IMR-90 (cell line): ENCODE data around the gene TRPM3. TPM values are rescaled to one million over a fixed set of nuclear protein-coding genes. Genes with fewer than 3 reads are reported as not detected.

ENCODE experiments used
- ATAC-seq: fragments of 200-7000 bp; cut with Tn5 transposase; 2 replicates; pipeline ENCODE4 v1.9.1; 2020; ENCODE audit warnings: low read depth, mild to moderate bottlenecking, moderate library complexity
- BruUV-seq: library from RNA; stranded (reverse); fragments of 400-500 nt; replicated peaks from 2 replicates; lab custom pipeline; 2021; lab: Mats Ljungman, UMichigan
- CTCF ChIA-PET: fragments of 300-600 bp; formaldehyde crosslinking; extraction: SDS; loops from one replicate; lab custom pipeline; 2021; ENCODE audit warnings: antibody characterized with exemption; lab: Yijun Ruan, JAX
- POLR2A ChIA-PET: fragments of 300-600 bp; sonication (Branson Sonifier 250); formaldehyde crosslinking; loops from one replicate; lab custom pipeline; 2022; ENCODE audit warnings: antibody characterized with exemption; ENCODE audit not compliant: unreplicated experiment; lab: Charles Lee
- DNase-seq: peaks from one replicate; pipeline ENCODE4 v3.0.0; 2013
- H2AFZ ChIP-seq: replicated peaks from 2 replicates; pipeline ENCODE3; 2013; ENCODE audit warnings: low read length, mild to moderate bottlenecking; ENCODE audit not compliant: poor library complexity
- H2AK5ac ChIP-seq: 2 replicates; pipeline ENCODE4 v1.6.1; 2013; ENCODE audit warnings: low read depth, low read length, inconsistent platforms
- H2AK9ac ChIP-seq: replicated peaks from 2 replicates; pipeline ENCODE3; 2013; ENCODE audit warnings: mild to moderate bottlenecking, low read depth, low read length, moderate library complexity; ENCODE audit not compliant: poor library complexity
- H2BK120ac ChIP-seq: 2 replicates; pipeline ENCODE4 v1.6.1; 2013; ENCODE audit warnings: low read depth, low read length, inconsistent platforms
- H2BK15ac ChIP-seq: 3 replicates; pipeline ENCODE4 v1.6.1; 2013; ENCODE audit warnings: low read depth, low read length, inconsistent platforms
- H2BK20ac ChIP-seq: 2 replicates; pipeline ENCODE4 v1.6.1; 2013; ENCODE audit warnings: low read depth, mild to moderate bottlenecking, inconsistent platforms, low read length, moderate library complexity
- H2BK5ac ChIP-seq: 2 replicates; pipeline ENCODE4 v1.6.1; 2013; ENCODE audit warnings: mild to moderate bottlenecking, low read depth, low read length, inconsistent platforms; ENCODE audit not compliant: poor library complexity, severe bottlenecking
- H3K14ac ChIP-seq: replicated peaks from 2 replicates; pipeline ENCODE4 v1.6.1; 2013; ENCODE audit warnings: low read depth, low read length, inconsistent platforms
- H3K18ac ChIP-seq: 2 replicates; pipeline ENCODE4 v1.6.1; 2013; ENCODE audit warnings: low read depth, low read length, control low read depth
- H3K23ac ChIP-seq: 2 replicates; pipeline ENCODE4 v1.6.1; 2013; ENCODE audit warnings: low read depth, low read length, inconsistent platforms
- H3K27ac ChIP-seq: 2 replicates; pipeline ENCODE4 v1.5.1; 2013; ENCODE audit warnings: mild to moderate bottlenecking, control low read depth, low read length; ENCODE audit not compliant: insufficient read depth
- H3K27me3 ChIP-seq: 2 replicates; pipeline ENCODE4 v1.6.1; 2013; ENCODE audit warnings: low read length; ENCODE audit not compliant: control insufficient read depth, insufficient read depth
- H3K36me3 ChIP-seq: 2 replicates; pipeline ENCODE4 v1.6.1; 2013; ENCODE audit warnings: low read length, mixed read lengths; ENCODE audit not compliant: control insufficient read depth, insufficient read depth
- H3K4ac ChIP-seq: 2 replicates; pipeline ENCODE4 v1.6.1; 2013; ENCODE audit warnings: low read depth, low read length, inconsistent platforms
- H3K4me1 ChIP-seq: 2 replicates; pipeline ENCODE4 v1.6.1; 2013; ENCODE audit warnings: low read length, mixed read lengths; ENCODE audit not compliant: control insufficient read depth, insufficient read depth
- H3K4me2 ChIP-seq: 2 replicates; pipeline ENCODE4 v1.6.1; 2013; ENCODE audit warnings: low read depth, mild to moderate bottlenecking, control low read depth, low read length, moderate library complexity
- H3K4me3 ChIP-seq: 2 replicates; pipeline ENCODE4 v1.5.1; 2013; ENCODE audit warnings: low read depth, mild to moderate bottlenecking, control low read depth, low read length, moderate library complexity; ENCODE audit not compliant: insufficient read depth
- H3K56ac ChIP-seq: 2 replicates; pipeline ENCODE4 v1.6.1; 2013; ENCODE audit warnings: low read length, inconsistent platforms; ENCODE audit not compliant: insufficient read depth; ENCODE audit errors: extremely low read depth
- H3K79me1 ChIP-seq, 2 experiments: 2 replicates each; pipeline ENCODE4 v1.6.1; 2013; ENCODE audit warnings: low read length in 2 of 2, inconsistent platforms in 1 of 2, low read depth in 1 of 2
- H3K9ac ChIP-seq: 2 replicates; pipeline ENCODE4 v1.6.1; 2013; ENCODE audit warnings: low read depth, low read length, control low read depth
- H3K9me1 ChIP-seq: 2 replicates; pipeline ENCODE4 v1.6.1; 2013; ENCODE audit warnings: low read length, inconsistent platforms; ENCODE audit not compliant: insufficient read depth
- H3K9me3 ChIP-seq: 2 replicates; pipeline ENCODE4 v1.6.1; 2013; ENCODE audit warnings: low read length; ENCODE audit not compliant: control insufficient read depth, insufficient read depth
- H4K20me1 ChIP-seq: 2 replicates; pipeline ENCODE4 v1.6.1; 2013; ENCODE audit warnings: low read length, inconsistent platforms; ENCODE audit not compliant: insufficient read depth
- H4K5ac ChIP-seq: 2 replicates; pipeline ENCODE4 v1.6.1; 2013; ENCODE audit warnings: mild to moderate bottlenecking, low read depth, low read length, control low read depth
- H4K8ac ChIP-seq, 2 experiments: 2 replicates each; pipeline ENCODE4 v1.6.1; 2013; ENCODE audit warnings: low read depth in 2 of 2, low read length in 2 of 2, control low read depth in 1 of 2, inconsistent platforms in 1 of 2
- H4K91ac ChIP-seq: 2 replicates; pipeline ENCODE4 v1.6.1; 2013; ENCODE audit warnings: low read depth, low read length, inconsistent platforms; ENCODE audit not compliant: insufficient read depth
- BHLHE40 ChIP-seq: fragments of 150-350 bp; IDR thresholded peaks from 2 replicates; pipeline ENCODE4 v1.6.1; 2016; ENCODE audit warnings: mild to moderate bottlenecking, low read depth, low read length
- CEBPB ChIP-seq: IDR thresholded peaks from 2 replicates; pipeline ENCODE4 v1.6.1; 2012; ENCODE audit warnings: low read depth, low read length, improper control_type of control experiment
- CHD1 ChIP-seq: IDR thresholded peaks from 2 replicates; pipeline ENCODE4 v1.6.1; 2012; ENCODE audit warnings: low read depth, low read length, improper control_type of control experiment
- CTCF ChIP-seq: conservative IDR thresholded peaks from 2 replicates; pipeline ENCODE4 v1.5.1; 2012; ENCODE audit warnings: mild to moderate bottlenecking, low read depth, low read length, improper control_type of control experiment
- FOS ChIP-seq: fragments of 150-350 bp; IDR thresholded peaks from 2 replicates; pipeline ENCODE4 v1.6.1; 2016; ENCODE audit warnings: low read depth, low read length
- MAFK ChIP-seq: IDR thresholded peaks from 2 replicates; pipeline ENCODE4 v1.6.1; 2012; ENCODE audit warnings: low read depth, low read length, improper control_type of control experiment
- MAZ ChIP-seq: IDR thresholded peaks from 2 replicates; pipeline ENCODE4 v1.6.1; 2012; ENCODE audit warnings: low read depth, mild to moderate bottlenecking, low read length, improper control_type of control experiment, moderate library complexity, borderline replicate concordance
- MXI1 ChIP-seq: IDR thresholded peaks from 2 replicates; pipeline ENCODE4 v1.6.1; 2012; ENCODE audit warnings: low read depth, mild to moderate bottlenecking, low read length, moderate library complexity, borderline replicate concordance
- RAD21 ChIP-seq: IDR thresholded peaks from 2 replicates; pipeline ENCODE4 v1.6.1; 2012; ENCODE audit warnings: low read length, improper control_type of control experiment
- RFX5 ChIP-seq: IDR thresholded peaks from 2 replicates; pipeline ENCODE4 v1.8.0; 2012; ENCODE audit warnings: low read depth, mild to moderate bottlenecking, low read length, moderate library complexity
- SMC3 ChIP-seq: fragments of 150-350 bp; IDR thresholded peaks from 2 replicates; pipeline ENCODE4 v1.6.1; 2016; ENCODE audit warnings: low read depth, mild to moderate bottlenecking, antibody characterized with exemption, low read length, moderate library complexity
- WGBS, 2 experiments: methylation state at CpG; one replicate each; pipeline versions ENCODE4 v1.1.5 to v1.1.7; 2013; ENCODE audit warnings: missing lambda C conversion rate in 2 of 2; ENCODE audit not compliant: insufficient read length in 1 of 2; ENCODE audit errors: extremely low coverage in 2 of 2; 5-methylcytosine and 5-hydroxymethylcytosine counted together
- dilution Hi-C: fragments of 300-500 bp; cut with HindIII; formaldehyde crosslinking; loops from one replicate; pipeline ENCODE4 v1.14.3; 2018; ENCODE audit warnings: low sequenced_read_pairs; ENCODE audit not compliant: unreplicated experiment
- in situ Hi-C: fragments of 300-500 bp; cut with MboI; formaldehyde crosslinking; loops from 3 replicates; pipeline ENCODE4 v1.14.3; 2019; ENCODE audit warnings: low sequenced_read_pairs, inconsistent platforms, mixed read lengths
- intact Hi-C: fragments of 100-400 bp; cut with micrococcal nuclease; formaldehyde crosslinking; loops from 2 replicates; pipeline ENCODE4 v1.10.0; 2022
- polyA plus RNA-seq, 3 experiments: library from polyadenylated mRNA; depleted of rRNA; stranded (reverse); fragments of >200 nt; gene quantifications; 2 replicates each; pipeline ENCODE4 v1.2.3, GENCODE V29; 2012; ENCODE audit warnings: low replicate concordance in 1 of 3
- total RNA-seq: library from RNA; depleted of rRNA; stranded (reverse); fragments of >200 nt; gene quantifications from 2 replicates; pipeline ENCODE4 v1.2.3, GENCODE V29; 2012

The TRPM3 gene
- total and polyA plus RNA-seq, 2 of the 4 experiments (the other 2 are of a cell fraction) = not detected

- in situ Hi-C loops = no loop called here
- Histone ChIP-seq H2AFZ (no peak overlapping the region), H3K27ac (no peak overlapping the region), H4K91ac (no peak overlapping the region), H4K5ac (no peak overlapping the region), H3K9me3 (no peaks in the 10 kb centered on the region), H3K4ac (no peak overlapping the region), H3K4me2 (no peak overlapping the region), H2AK9ac (no peak overlapping the region), H2BK20ac (no peak overlapping the region), H2BK120ac (no peak overlapping the region), H3K56ac (no peak overlapping the region), H2BK5ac (no peak overlapping the region), H4K8ac (no peak overlapping the region), H2AK5ac (no peak overlapping the region), H3K36me3 (no peaks in the 10 kb centered on the region), H3K4me3 (no peak overlapping the region), H3K4me1 (no peaks in the 10 kb centered on the region), H3K79me1 (no peaks in the 10 kb centered on the region), H3K9me1 (no peaks in the 10 kb centered on the region), H3K9ac (no peak overlapping the region), H3K18ac (no peak overlapping the region), H3K27me3 (no peaks in the 10 kb centered on the region), H4K20me1 (no peaks in the 10 kb centered on the region), H3K23ac (no peak overlapping the region), H2BK15ac (no peak overlapping the region), H3K14ac (no peak overlapping the region)
- intact Hi-C loops = no loop called here
- 80% methylated on average over 1 of the region's 2 CpGs; no CpG with 5 or more reads in 1 of the 2 experiments for WGBS, 2 experiments
- TF ChIP-seq CTCF (no peak), BHLHE40 (no peak), CHD1 (no peak), MXI1 (no peak), CEBPB (no peak), FOS (no peak), RAD21 (no peak), MAZ (no peak), RFX5 (no peak), SMC3 (no peak), MAFK (no peak)
- CTCF ChIA-PET = no interaction called here
- POLR2A ChIA-PET = no interaction called here
- dilution Hi-C loops = no loop called here
- no TSS peak for BruUV-seq
- no peak for DNase-seq
- no peak for ATAC-seq
Measured at GRCh38 chr9:71025728-71026127, 95.7 kb downstream of the TRPM3 start.
